ENCODE results near the gene C1QA. TPM values are rescaled to one million over a fixed set of nuclear protein-coding genes. Genes with fewer than 3 reads are reported as not detected.

The C1QA gene
- total and polyA plus RNA-seq, 2 experiments from 2014 or later = 5.9 to 7.8 TPM

GRCh38 chr1:22654692-22655091, 18.3 kb downstream of the C1QA start:
- Histone ChIP-seq H3K27me3 (peaks cover 8% of the 10 kb centered on the region), H3K27ac (no peak overlapping the region), H3K9me2 (replicated peaks; ENCODE audit: insufficient read depth) (no peaks in the 10 kb centered on the region), H3K4me3 (no peak overlapping the region), H4K20me1 (ENCODE audit: insufficient read depth, poor library complexity, severe bottlenecking) (no peaks in the 10 kb centered on the region), H3K79me2 (no peaks in the 10 kb centered on the region), H3K9me3 (ENCODE audit: low read depth) (no peaks in the 10 kb centered on the region), H3K36me3 (replicated peaks; ENCODE audit: insufficient read depth, low read depth) (no peaks in the 10 kb centered on the region), H3K4me1 (ENCODE audit: insufficient read depth) (no peaks in the 10 kb centered on the region), H3K4me2 (no peak overlapping the region), H2AFZ (no peak overlapping the region)
- WGBS (ENCODE audit: low lambda C conversion rate, missing lambda C conversion rate) = 50% methylated on average over 5 of the region's 5 CpGs
- TF ChIP-seq EZH2phosphoT487 (IDR thresholded peaks at IDR 0.05; ENCODE audit: low read depth, severe bottlenecking, unreplicated experiment) = no peak
- TF ChIP-seq CTCF (IDR thresholded peaks at IDR 0.05; ENCODE audit: poor library complexity) = no peak
- no peak for TF ChIP-seq EZH2 (IDR thresholded peaks at IDR 0.05; ENCODE audit: borderline replicate concordance)
- no peak for DNase-seq (ENCODE audit: low spot score)

DNA sequence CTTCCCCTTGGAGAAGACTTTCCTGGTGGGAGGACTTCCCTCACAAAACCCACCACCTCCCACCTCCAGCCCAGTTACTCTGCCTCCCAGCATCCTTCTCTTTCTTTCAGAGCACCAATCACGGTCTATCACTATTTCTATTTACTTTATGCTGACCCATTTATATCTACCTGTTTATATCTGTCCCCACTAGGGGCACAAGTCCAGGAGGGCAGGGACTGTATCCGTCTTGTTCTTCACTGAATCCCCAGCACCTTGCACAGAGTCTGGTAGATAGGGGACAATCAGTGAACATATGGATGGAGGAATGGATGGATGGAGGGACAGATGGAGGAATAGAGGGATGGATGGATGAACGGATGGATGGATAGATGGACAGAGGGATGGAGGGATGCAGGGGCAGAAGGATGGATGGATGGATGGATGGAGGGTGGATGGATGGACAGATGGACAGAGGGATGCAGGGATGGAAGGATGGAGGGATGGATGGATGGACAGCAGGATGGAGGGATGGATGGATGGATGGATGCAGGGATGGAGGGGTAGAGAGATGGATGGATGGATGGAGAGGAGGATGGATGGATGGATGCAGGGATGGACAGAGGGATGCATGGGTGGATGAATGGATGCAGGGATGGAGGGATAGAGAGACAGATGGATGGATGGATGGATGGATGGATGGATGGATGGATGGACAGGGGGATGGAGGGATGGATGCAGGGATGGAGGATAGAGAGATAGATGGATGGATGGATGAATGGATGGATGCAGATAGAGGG, 22.1 kb downstream of the C1QA start:
- Histone ChIP-seq H4K20me1 (ENCODE audit: insufficient read depth, poor library complexity, severe bottlenecking) (no peaks in the 10 kb centered on the region), H3K36me3 (replicated peaks; ENCODE audit: insufficient read depth, low read depth) (no peaks in the 10 kb centered on the region), H3K79me2 (no peaks in the 10 kb centered on the region), H3K9me2 (replicated peaks; ENCODE audit: insufficient read depth) (no peaks in the 10 kb centered on the region), H3K4me1 (ENCODE audit: insufficient read depth) (no peaks in the 10 kb centered on the region), H3K27me3 (peaks cover 8% of the 10 kb centered on the region), H3K4me3 (no peak overlapping the region), H3K9me3 (ENCODE audit: low read depth) (no peaks in the 10 kb centered on the region), H2AFZ (no peak overlapping the region), H3K27ac (no peak overlapping the region), H3K4me2 (no peak overlapping the region)
- WGBS (ENCODE audit: low lambda C conversion rate, missing lambda C conversion rate) = 73% methylated on average over 3 of the region's 3 CpGs
- no peak for TF ChIP-seq EZH2phosphoT487 (IDR thresholded peaks at IDR 0.05; ENCODE audit: low read depth, severe bottlenecking, unreplicated experiment)
- TF ChIP-seq EZH2 (IDR thresholded peaks at IDR 0.05; ENCODE audit: borderline replicate concordance) = no peak
- no peak for TF ChIP-seq CTCF (IDR thresholded peaks at IDR 0.05; ENCODE audit: poor library complexity)
- no peak for DNase-seq (ENCODE audit: low spot score)

GRCh38 chr1:22660716-22661241, 24.4 kb downstream of the C1QA start:
- Histone ChIP-seq H4K20me1 (ENCODE audit: insufficient read depth, poor library complexity, severe bottlenecking) (no peaks in the 10 kb centered on the region), H3K79me2 (no peaks in the 10 kb centered on the region), H3K4me2 (no peak overlapping the region), H2AFZ (no peak overlapping the region), H3K27ac (no peak overlapping the region), H3K4me3 (no peak overlapping the region), H3K36me3 (replicated peaks; ENCODE audit: insufficient read depth, low read depth) (no peaks in the 10 kb centered on the region), H3K9me3 (ENCODE audit: low read depth) (no peaks in the 10 kb centered on the region), H3K4me1 (ENCODE audit: insufficient read depth) (no peaks in the 10 kb centered on the region), H3K9me2 (replicated peaks; ENCODE audit: insufficient read depth) (no peaks in the 10 kb centered on the region), H3K27me3 (peaks cover 8% of the 10 kb centered on the region)
- no peak for TF ChIP-seq EZH2phosphoT487 (IDR thresholded peaks at IDR 0.05; ENCODE audit: low read depth, severe bottlenecking, unreplicated experiment)
- TF ChIP-seq EZH2 (IDR thresholded peaks at IDR 0.05; ENCODE audit: borderline replicate concordance) = no peak
- no peak for TF ChIP-seq CTCF (IDR thresholded peaks at IDR 0.05; ENCODE audit: poor library complexity)
- WGBS (ENCODE audit: low lambda C conversion rate, missing lambda C conversion rate) = 93% methylated on average over 19 of the region's 19 CpGs
- DNase-seq (ENCODE audit: low spot score) = no peak
